ENCODE measurements around the gene PHGDH. TPM values are rescaled to one million over a fixed set of nuclear protein-coding genes. Genes with fewer than 3 reads are reported as not detected.

PHGDH gene
- 194 and 236 TPM in 2 replicates for total RNA-seq (2014; rRNA removed; shearing (Covaris generic))
- polyA plus RNA-seq (2014; cell fraction: nucleus; rRNA removed): 142 and 167 TPM in 2 replicates

DNA sequence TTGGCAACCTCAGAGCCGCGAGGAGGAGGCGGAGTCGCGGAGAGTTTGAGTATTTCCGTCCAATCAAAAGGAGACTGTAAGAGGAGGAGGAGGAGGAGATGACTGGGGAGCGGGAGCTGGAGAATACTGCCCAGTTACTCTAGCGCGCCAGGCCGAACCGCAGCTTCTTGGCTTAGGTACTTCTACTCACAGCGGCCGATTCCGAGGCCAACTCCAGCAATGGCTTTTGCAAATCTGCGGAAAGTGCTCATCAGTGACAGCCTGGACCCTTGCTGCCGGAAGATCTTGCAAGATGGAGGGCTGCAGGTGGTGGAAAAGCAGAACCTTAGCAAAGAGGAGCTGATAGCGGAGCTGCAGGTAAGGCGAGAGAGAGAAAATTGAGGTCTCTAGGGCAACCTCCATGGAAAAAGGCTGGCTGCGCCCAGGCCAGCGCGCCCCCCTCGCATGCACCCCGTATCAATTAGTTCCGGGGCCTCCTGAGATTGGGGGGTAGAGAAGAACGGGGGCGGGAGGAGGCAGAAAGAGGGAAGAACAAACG lies at the start of gene PHGDH:
TSS of gene PHGDH (plus strand) at position 131 of the 538 bp plus-strand sequence. CDS start at position 220, 89 bp downstream.
- peak; percentile 79 for DNase-seq (ENCODE audit: extremely low read depth, low read depth)

- no peak for DNase-seq (ENCODE audit: extremely low read depth, low read depth)
Observed at GRCh38 chr1:119662034-119662437, 49.7 kb upstream of the PHGDH start.

- DNase-seq (ENCODE audit: extremely low read depth, low read depth): no peak
Observed at GRCh38 chr1:119664067-119664466, 47.7 kb upstream of the PHGDH start.

- no peak for DNase-seq (ENCODE audit: extremely low read depth, low read depth)
Observed at GRCh38 chr1:119667173-119667572, 44.6 kb upstream of the PHGDH start.

- no peak for DNase-seq (ENCODE audit: extremely low read depth, low read depth)
Observed at GRCh38 chr1:119670898-119671297, 40.8 kb upstream of the PHGDH start.

DNA sequence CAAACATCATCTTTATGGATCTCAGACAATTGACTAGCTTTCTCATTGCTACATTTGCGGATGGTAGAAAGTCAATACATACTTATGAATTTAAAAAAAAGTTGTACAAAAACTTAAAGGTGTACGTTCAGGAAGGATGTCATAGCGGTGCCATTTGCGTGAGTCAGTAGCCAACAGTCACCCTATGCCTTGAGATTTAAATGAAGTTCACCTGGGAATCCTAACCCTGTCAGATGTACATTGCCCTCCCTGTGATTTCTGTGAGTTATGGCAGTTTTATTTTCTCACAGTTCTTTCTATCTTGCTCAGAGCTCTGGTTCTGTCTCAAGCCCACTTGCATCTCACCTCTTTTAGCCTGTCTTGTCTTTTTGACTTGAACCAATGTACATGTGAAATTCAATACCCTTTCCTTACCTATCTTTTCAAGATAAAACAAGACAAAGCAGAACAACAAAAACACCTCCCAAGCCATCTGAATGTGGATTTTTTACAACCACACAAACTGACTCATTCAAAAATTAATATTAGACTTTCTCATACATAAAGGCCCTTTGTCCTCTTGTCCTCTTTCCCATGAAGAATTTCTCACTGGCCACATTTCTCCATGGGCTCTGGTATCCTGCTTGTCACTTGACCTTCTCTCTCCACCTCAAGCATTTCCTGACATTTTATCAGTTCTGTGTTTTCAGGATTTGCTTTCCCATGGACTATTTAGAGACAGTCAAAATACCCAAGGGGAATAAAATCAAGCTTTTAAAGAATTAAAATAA lies 38.4 kb upstream of the PHGDH start:
- no peak for DNase-seq (ENCODE audit: extremely low read depth, low read depth)

GRCh38 chr1:119674111-119674526 lies 37.6 kb upstream of the PHGDH start:
- no peak for DNase-seq (ENCODE audit: extremely low read depth, low read depth)

DNA sequence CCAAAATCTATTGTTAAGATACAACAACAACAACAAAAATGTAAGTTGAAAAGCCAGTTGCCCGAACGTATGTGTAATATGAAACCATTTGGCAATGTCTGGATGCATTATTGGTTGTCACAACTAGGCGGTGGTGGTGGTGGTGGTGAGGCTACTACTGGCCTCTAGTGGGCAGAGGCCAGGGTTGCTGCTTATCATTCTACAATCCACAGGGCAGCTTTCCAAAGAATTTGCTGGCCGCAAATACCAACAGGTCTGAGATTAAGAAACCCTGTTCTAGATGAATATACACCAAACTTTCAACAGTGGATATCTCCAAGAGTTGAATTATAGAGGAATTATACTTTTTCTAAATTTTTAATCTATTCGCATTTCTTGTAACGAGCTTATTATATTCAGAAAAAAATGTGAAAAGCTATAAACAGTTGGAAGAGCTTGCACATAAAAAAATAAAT lies 36.9 kb upstream of the PHGDH start:
- no peak for DNase-seq (ENCODE audit: extremely low read depth, low read depth)

DNA sequence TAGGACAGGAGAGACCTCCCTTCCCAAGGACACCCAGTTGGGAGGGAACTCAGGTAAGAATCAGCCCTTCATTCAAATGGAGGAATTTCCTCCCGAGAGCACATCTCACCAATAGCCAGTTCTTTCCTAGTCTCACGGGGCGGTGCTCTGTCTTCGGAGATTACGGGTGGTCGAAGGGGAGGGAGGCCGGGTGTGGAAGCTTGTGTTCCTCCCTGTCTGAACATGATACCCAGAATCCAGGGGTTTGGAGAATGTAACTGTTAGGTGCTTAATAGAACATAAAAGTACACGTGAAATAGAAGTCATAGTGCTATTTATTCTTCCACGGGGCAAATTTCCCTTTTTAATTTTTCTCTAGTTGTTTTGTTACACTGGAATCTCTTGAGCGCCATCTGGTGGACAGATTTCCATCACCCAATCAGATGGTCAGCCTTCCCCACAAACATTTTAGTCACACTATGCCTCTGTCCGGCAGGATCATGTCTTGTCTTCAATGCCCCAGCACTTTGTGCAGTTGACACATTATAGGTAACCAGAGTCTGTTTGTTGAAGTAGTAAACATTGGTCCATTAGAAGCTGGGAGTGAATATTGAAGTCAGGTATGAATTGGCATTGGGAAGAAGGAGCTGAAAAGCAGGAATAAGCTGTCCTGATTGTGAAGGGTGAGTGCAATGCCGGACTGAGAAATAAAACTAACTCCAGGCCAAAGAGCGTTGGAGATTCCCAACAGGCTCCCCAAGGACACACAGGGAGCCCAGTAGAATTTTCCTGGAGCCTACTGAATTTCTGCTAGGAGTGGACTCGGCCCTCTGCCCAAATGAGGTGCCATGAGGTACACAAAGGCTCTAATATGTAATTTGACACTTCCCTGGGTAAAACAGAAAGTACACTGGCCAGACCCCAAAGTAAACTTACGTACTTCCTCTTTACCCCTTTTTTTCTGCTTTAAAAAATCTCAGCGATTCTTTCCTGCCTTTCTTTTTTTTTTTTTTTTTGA lies 36.1 kb upstream of the PHGDH start:
- peak; percentile 69 for DNase-seq (ENCODE audit: extremely low read depth, low read depth)

DNA sequence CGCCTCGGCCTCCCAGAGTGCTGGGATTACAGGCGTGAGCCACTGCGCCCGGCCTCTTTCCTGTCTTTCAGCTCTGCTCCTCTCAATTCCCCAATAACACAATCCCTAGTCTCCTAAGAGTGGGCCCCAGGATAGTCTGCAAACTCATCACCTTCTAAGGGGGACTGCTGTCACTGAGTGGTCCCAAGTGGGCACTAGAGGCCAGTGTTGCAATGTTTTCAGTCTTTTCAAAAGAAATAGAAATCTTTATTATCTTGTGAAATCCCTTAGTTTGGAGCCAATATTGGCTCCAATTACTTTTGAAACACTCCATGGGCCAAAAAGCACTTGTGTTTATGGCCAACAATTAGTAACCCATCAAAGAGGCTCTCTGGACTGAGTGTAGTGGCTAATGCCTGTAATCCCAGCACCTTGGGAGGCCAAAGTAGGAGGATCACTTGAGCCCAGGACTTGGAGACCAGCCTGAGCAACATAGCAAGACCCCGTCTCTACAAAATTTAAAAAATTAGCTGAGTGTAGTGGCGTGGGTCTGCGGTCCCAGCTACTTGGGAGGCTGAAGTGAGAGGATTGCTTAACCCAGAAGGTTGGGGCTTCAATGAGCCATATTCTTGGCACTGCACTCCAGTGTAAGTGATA lies 35.0 kb upstream of the PHGDH start:
- no peak for DNase-seq (ENCODE audit: extremely low read depth, low read depth)

DNA sequence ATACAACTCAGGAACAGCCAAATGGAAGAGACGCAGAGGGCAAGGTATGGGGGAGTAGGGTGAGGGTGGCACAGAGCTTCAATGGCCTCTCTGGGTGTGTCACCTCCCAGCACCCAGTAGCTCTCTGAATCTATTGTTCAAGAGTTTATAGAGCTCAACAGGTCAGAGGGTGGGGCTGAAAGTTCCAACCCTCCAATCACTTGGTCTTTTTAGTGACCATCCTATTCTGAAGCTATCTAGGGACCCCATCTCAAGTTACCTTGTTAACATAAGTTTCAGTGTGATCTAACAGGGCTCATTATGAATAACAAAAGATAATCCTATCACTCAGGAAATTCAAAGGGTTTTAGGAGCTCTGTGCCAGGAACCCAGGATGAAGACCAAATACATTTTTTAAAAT lies 32.5 kb upstream of the PHGDH start:
- no peak for DNase-seq (ENCODE audit: extremely low read depth, low read depth)

DNA sequence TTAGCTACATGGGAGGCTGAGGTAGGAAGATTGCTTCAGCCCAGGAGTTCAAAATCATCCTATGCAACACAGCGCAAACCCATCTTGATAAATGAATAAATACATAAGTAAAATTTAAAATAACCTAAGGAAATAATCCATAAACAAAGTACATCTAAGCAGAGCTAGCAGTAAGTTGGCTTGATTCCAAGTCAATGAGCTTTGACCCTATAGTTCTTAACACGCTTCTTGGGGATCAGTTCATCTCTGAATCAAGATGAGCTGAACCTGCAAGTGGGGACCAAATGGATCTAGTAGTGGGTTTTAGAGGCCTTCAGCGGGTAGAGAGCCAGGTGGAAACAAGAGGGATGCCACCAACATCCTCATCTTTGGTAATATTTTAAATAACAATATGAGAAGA lies 31.5 kb upstream of the PHGDH start:
- DNase-seq (ENCODE audit: extremely low read depth, low read depth): no peak

DNA sequence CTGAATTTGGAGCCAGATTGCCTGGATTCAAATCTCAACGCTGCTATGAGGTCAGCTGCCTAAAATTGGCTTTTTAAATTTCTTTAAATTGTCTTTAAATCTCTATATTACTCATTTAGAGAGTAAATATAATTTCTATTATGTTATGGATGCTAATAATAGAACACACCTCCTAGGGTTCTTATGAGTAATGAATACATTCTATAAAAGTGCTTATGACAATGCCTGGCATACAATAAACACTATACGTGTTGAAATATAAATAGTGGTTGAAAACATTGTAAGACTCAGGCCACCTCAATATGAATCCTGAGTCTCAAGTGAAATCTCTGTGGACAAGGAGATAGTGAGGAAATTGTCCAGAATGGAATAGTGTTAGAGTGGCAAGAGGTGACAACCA lies 31.0 kb upstream of the PHGDH start:
- DNase-seq (ENCODE audit: extremely low read depth, low read depth): no peak

- DNase-seq (ENCODE audit: extremely low read depth, low read depth): no peak
Observed at GRCh38 chr1:119681560-119681959, 30.2 kb upstream of the PHGDH start.

- DNase-seq (ENCODE audit: extremely low read depth, low read depth): no peak
Observed at GRCh38 chr1:119682141-119682540, 29.6 kb upstream of the PHGDH start.

GRCh38 chr1:119683893-119684292 lies 27.8 kb upstream of the PHGDH start:
- no peak for DNase-seq (ENCODE audit: extremely low read depth, low read depth)

- DNase-seq (ENCODE audit: extremely low read depth, low read depth): no peak
Observed at GRCh38 chr1:119686661-119687060, 25.1 kb upstream of the PHGDH start.

GRCh38 chr1:119687434-119688079 lies 24.2 kb upstream of the PHGDH start:
- no peak for DNase-seq (ENCODE audit: extremely low read depth, low read depth)

DNA sequence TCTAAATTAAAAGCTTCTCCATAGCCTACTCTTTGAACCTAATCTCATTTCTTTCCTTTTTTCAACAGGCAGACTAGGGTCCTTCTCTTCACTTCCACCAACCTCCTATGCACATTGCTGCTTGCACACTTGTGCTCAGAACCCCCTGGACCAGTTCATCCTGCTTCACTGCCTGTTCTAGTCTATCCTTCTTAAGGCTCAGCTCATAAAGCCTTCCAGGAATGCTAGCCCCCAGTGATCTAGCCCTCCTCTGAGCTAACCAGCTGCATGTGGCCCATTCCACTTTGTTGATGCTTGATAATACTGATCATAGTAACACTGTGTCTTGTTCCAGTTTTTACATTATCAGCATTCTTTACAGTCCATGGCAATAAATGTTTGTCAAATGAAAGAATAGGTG lies 22.9 kb upstream of the PHGDH start:
- no peak for DNase-seq (ENCODE audit: extremely low read depth, low read depth)

DNA sequence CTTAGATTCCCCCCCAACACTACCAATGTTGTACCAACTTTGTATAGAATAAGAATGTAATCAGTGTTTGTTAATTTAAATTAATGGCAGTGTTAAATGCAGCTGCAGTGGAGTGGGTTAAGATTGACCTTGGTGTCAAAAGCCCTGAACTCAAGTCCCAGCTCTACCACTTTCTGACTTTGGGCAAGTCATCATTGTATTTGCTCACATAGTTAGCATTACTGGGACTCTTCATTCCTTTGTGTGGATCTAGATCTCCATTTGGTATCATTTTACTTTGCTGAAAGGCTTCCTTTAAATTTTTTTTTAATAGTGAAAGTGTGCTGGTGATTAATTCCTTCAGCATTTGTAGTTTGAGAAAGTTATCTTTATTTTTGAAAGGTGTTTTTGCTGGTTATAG lies 22.2 kb upstream of the PHGDH start:
- DNase-seq (ENCODE audit: extremely low read depth, low read depth): no peak

Data from NCI-H460 (cell line).